T-helper 9 cell (primary cell): ENCODE measurements around the gene CTIF.

Source experiments
- DNase-seq: peaks from one replicate; pipeline ENCODE4 v3.0.0-alpha.2; 2020

Gene CTIF

GRCh38 chr18:48736321-48737260 is 197.8 kb downstream of the CTIF start:
- DNase-seq = no peak

GRCh38 chr18:48739266-48740067 is 200.6 kb downstream of the CTIF start:
- no peak for DNase-seq

- DNase-seq = no peak
Observed at GRCh38 chr18:48740068-48740440, 201.2 kb downstream of the CTIF start.

DNA sequence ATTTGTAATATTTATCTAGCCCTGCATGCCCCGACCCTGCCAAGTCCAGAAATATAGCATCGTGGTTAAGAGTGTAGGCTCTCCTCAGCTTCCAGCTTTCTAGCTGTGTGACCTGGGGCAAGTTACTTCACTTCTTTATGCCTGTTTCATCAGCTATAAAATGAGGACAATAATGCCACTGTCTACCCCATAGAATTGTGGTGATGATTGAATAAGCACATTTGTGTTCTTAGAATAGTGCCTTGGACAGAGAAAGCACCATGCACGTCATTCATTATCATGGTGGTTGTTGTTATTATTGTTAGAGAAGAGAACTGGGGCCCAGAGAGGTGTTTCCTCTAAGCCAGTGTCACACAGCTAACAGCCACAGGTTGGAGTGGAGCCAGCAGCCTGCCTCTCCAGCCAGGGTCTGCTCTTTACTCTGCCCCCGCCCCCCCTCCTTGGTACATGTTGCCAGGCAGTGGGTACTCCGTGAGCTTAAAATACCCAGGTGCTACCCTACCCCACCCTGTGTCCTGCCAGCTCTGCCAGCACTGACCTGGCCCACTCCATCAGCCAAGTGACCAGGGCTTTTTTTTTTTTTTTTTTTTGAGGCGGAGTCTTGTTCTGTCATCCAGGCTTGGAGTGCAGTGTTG is 202.1 kb downstream of the CTIF start:
- DNase-seq = no peak

- no peak for DNase-seq
Observed at GRCh38 chr18:48741866-48742265, 203.0 kb downstream of the CTIF start.

- DNase-seq = no peak
Observed at GRCh38 chr18:48742304-48742703, 203.5 kb downstream of the CTIF start.

DNA sequence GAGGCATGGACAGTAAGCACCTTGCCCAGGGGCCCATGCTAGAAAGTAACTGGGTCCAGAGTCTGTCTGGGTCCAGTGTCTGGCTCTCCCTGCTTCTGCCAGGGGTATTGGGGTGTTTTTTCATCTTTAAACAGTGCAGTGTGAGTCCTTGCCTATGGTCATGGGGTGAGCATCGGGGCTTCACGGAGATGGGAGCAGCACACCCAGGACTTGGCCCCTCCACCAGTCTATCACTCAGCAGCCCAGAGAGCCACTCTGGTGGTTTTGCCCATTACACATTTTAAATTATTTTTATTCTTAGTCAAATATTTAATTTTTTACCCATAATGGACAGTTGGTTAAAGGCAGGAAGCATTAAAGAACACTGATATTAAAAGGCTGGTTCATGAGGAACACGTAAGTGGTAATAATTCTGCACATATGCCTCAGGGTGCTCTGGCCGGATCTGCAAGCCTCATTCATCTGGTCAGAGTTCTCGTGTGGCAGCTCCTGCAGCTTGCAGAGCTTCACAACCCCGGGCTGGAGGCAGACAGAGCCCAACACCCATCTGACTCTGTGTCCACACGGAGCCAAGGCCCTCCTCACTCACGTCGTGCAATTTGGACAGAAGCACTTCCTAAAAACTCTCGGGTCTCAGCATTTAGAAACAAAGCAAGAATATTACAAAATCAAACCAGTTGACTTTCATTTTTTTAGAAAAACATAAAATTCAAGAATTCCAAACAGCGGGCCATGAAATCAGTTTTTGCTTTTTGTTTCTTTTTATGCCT is 204.1 kb downstream of the CTIF start:
- DNase-seq = no peak

DNA sequence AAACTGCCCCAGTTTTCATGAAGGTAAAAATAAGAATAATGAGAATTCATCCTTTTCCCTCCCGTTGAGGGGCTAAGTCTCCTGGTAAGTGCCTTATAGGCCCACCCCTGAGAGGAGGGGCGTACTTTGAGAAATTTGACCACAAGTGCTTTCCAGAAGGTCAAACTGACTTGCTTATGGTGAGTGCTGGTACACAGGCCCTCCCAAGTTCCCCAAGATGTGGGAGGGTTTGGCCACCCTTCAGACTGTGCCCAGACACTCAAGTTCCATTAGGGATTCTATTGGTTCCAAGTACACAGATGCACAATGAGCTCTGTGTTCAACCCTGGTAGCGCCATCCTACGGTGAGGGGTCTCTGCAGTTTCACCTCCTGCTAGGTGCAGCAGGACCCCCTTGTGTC is 205.1 kb downstream of the CTIF start:
- no peak for DNase-seq

DNA sequence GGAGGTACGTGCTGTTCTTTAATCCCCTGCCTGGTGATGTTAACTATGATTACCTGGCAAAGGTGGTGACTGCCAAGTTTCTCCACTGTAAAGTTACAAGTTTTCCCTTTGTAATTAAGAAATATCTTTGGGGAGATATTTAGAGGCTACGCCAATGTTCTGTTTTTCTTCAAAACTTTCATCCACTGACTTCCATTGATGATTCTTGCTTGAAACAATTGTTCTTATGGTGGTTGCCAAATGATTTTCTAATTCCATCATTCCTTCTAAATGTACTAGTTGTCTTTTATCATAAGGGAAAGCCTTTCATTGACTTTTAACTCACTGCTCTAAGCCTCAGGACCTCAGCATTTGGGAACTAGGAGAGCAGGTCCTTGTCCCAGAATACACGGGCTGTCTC is 206.5 kb downstream of the CTIF start:
- no peak for DNase-seq

GRCh38 chr18:48749768-48750167 is 210.9 kb downstream of the CTIF start:
- DNase-seq = no peak

- no peak for DNase-seq
Observed at GRCh38 chr18:48750485-48751175, 211.8 kb downstream of the CTIF start.

- no peak for DNase-seq
Observed at GRCh38 chr18:48751727-48752468, 213.1 kb downstream of the CTIF start.

GRCh38 chr18:48752478-48752877 is 213.6 kb downstream of the CTIF start:
- no peak for DNase-seq

- no peak for DNase-seq
Observed at GRCh38 chr18:48752928-48753327, 214.1 kb downstream of the CTIF start.

- no peak for DNase-seq
Observed at GRCh38 chr18:48753691-48754090, 214.9 kb downstream of the CTIF start.

GRCh38 chr18:48754559-48754958 is 215.7 kb downstream of the CTIF start:
- DNase-seq = no peak

DNA sequence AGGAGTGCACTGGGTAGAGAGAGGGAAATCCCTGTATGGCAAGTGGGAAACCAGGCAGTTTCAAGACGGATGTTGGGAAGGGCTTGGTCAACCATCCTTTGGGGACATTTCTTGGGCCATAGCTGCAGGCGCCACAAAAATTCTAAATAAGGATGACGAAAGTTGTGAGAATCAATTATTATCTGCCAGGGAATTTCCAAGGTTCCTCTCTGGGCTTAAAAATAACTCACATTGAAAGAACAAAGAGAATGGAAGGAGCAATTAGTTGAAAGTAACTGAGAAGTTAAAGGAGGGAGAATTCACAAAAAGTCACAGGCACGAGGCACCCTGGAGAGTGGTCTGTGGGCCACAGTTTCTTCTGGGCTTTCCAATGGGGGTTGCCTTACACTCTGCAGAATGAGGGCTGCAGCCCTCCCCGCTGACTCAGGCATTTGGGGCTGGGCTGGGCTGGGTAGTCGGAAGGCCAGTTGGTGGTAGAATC is 216.2 kb downstream of the CTIF start:
- no peak for DNase-seq

- DNase-seq = no peak
Observed at GRCh38 chr18:48756511-48757226, 217.8 kb downstream of the CTIF start.

- no peak for DNase-seq
Observed at GRCh38 chr18:48757367-48757766, 218.5 kb downstream of the CTIF start.

DNA sequence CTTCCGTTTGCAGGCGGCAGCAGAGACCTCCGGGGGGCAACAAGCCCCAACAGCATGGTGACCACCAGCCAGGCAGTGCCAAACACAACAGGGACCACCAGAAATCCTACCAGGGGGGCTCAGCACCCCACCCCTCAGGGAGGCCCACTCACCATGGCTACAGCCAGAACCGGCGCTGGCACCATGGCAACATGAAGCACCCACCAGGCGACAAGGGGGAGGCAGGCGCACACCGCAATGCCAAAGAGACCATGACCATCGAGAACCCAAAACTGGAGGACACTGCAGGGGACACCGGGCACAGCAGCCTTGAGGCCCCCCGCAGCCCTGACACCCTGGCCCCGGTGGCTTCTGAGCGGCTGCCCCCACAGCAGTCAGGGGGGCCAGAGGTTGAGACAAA is 219.1 kb downstream of the CTIF start:
- no peak for DNase-seq
